ENCODE data around the gene RADIL.

The RADIL gene

DNA sequence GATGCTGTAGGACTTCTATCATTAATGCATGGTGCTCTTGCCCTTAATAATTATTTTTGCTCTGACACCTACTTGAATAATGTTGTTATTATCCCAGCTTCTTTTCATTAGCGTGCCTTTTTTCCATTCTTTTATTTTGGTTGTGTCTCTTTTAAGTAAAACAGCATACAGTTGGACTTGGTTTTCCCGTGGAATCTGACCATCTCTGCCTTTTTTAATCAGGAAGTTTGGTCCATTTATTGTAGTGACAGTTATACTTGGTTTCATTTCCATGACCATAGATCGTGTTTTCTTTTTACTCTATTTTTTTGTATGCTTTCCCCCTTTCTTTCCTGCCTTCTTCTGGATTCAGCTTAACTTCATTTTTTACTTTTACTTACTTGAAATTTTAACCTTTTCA lies 26.3 kb downstream of the RADIL start:
- DNase-seq (ENCODE audit: insufficient read length, low spot score) (no peak), FAIRE-seq (no peak)

- no peak for FAIRE-seq
- no peak for DNase-seq (ENCODE audit: insufficient read length, low spot score)
These were observed 27.0 kb downstream of the RADIL start for GRCh38 chr7:4856336-4857057.

DNA sequence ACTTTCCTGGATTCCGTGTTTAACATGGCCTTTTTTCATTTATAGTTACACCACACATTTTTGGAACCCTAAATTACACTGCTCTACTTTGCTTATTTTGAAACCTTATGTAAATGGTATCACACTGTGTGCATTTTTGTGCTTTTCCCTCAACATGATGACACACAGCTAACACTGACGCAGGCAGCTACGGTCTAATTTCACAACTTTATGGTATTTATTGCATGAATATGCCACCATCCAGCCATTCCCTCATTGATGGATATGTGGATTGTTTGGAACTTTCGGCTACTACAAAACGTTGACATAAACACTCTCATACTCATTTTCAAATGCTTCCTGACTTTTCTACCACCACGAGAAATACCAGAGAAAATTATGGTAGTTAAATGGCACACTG lies 28.6 kb downstream of the RADIL start:
- DNase-seq (ENCODE audit: insufficient read length, low spot score) (no peak), FAIRE-seq (no peak)

DNA sequence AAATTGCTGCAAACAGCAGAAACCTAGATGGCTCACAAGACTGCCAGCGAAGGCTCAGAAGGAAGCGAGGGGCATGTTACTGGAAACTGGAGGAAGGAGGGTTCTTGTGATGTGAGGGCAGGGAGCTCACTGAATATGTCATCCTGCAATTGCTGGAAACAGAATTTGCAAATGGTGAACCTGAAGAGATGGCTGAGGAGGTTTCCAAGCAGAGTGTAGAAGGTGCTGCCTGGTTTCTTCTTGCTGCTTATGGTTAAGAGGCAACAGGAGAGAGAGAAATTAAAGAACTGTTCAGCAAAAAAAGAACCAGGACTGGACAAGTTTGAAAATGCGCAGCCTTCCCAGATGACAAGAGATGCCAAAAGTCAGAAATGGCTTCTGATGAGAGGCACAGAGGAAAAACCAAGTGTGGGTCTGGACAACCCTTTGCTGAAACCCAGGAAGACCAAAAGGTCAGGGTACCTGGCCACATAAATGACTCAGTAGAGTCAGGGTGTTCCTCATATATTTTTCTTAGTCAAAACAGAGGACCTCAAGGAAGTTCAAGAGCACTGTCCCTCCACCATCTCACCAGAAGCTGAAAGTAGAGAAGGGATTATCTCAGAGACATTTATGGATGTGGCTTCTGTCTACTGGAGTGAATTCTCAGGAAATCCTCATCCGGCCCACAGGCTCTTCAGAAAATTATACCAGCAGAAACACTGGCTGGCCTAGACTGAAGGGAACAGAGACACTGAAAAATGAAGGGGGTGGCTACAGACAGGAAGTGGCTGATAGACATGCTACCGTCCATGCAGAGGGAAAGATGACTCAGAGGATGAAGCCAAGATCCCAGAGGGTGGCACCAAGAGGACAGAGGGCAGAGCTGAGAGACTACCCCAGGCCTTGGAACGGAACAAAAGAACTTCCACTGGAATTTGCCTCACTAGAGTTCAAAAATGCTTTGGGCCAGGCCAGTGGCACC lies 31.8 kb downstream of the RADIL start:
- DNase-seq (ENCODE audit: insufficient read length, low spot score) (no peak), FAIRE-seq (no peak)

DNA sequence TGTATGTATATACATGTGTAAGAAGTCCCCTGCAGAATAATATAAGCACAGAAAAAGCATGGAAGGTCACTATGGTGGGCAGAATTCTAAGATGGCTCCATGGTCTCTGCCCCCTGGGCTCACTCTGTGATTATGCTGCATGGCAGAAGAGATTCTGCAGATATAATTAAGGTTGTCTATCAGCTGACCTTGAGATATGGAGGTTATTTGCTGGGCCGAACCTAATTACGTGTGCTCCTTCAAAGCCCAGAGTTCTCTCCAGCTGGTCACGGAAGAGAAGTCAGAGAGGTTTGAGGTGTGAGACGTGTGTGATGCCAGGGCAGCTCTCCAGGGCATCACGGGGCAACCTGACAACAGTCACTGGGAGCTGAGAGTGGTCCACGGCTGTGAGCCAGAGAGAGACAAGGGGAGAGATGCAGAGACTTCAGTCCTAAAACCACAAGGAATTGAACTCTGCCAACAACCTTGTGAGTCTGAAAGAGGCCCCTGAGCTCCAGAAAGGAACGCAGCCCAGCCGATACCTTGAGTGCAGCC lies 33.2 kb downstream of the RADIL start:
- FAIRE-seq, result no peak

GRCh38 chr7:4849390-4849789 lies 34.1 kb downstream of the RADIL start:
- DNase-seq (ENCODE audit: insufficient read length, low spot score), result no peak

More for the DNA sequence above, 33.2 kb downstream of the RADIL start:
- DNase-seq (ENCODE audit: insufficient read length, low spot score), result no peak

GRCh38 chr7:4845740-4846142 lies 37.8 kb downstream of the RADIL start:
- FAIRE-seq (no peak), DNase-seq (ENCODE audit: insufficient read length, low spot score) (no peak)

More at GRCh38 chr7:4849390-4849789, 34.1 kb downstream of the RADIL start:
- no peak for FAIRE-seq

- no peak for DNase-seq (ENCODE audit: insufficient read length, low spot score)
These were observed 41.0 kb downstream of the RADIL start for GRCh38 chr7:4842319-4843064.

GRCh38 chr7:4841836-4842235 lies 41.7 kb downstream of the RADIL start:
- DNase-seq (ENCODE audit: insufficient read length, low spot score) (no peak), FAIRE-seq (no peak)

More at GRCh38 chr7:4842319-4843064, 41.0 kb downstream of the RADIL start:
- no peak for FAIRE-seq

GRCh38 chr7:4841007-4841784 lies 42.3 kb downstream of the RADIL start:
- DNase-seq (ENCODE audit: insufficient read length, low spot score) (no peak), FAIRE-seq (no peak)

DNA sequence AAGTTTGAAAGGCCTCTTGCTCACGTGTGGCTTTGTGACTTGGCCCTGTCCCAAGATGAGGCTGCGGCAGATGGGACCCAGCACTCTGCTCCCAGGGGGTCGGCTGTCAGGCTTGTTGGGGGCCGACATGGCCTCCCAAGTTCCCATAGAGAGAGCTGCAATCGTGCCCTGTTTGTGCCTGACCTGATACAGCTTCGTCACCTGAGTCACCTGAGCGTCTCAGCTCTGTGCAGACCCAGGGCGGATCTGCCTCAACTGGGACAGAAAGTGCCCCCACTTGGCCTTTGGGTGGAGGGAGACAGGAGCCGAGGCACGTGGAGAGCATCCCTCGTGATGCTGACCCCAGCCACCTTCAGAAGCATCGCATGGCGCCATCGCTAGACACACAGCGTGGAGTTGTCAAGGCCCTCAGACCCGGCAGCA lies 43.4 kb downstream of the RADIL start:
- DNase-seq (ENCODE audit: insufficient read length, low spot score) (no peak), FAIRE-seq (no peak)

GRCh38 chr7:4838626-4839334 lies 44.7 kb downstream of the RADIL start:
- FAIRE-seq (no peak), DNase-seq (ENCODE audit: insufficient read length, low spot score) (no peak)

GRCh38 chr7:4837803-4838625 lies 45.5 kb downstream of the RADIL start:
- no peak for DNase-seq (ENCODE audit: insufficient read length, low spot score)
- FAIRE-seq, result no peak

GRCh38 chr7:4837041-4837802 lies 46.3 kb downstream of the RADIL start:
- no peak for FAIRE-seq

GRCh38 chr7:4836206-4836661 lies 47.3 kb downstream of the RADIL start:
- FAIRE-seq (no peak), DNase-seq (ENCODE audit: insufficient read length, low spot score) (no peak)

More at GRCh38 chr7:4837041-4837802, 46.3 kb downstream of the RADIL start:
- no peak for DNase-seq (ENCODE audit: insufficient read length, low spot score)

DNA sequence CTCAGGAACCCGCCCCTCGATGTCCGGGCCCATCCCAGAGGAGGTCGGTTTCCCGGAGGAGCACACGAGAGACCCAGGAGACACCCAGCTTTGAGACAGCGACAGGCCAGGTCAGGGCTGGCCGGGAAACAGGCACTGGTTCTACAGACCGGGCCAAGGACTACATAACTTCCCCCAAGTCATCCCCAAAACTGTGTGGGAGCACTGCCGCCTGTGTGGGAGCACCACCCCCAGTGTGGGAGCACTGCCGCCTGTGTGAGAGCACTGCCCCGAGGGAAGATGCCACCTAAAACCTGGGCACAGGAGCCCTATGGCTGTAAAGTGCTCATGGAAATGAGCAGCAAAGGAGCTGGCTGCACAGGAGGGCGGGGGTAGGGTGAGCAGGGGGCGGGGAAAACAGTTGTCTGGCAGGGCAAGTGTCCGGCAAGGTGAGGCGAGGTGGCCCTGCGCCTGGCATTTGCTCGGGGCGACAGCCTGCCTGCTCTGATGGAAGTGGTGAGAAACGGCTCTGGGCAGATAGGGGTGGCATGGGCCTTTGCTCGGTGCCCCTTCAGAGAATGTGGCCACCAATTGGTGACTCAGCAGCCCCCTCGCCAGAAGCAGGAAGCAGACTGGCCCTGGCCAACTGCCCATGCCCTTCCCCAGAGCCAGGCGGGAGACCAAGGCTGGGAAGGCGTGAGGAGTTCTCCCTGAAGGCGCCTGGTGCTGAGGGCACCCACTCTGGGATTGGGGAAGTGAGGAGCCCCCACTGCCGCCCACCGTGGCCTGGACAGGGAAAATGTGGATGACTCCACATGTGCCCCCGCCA lies 47.9 kb downstream of the RADIL start:
- no peak for DNase-seq (ENCODE audit: insufficient read length, low spot score)
- FAIRE-seq, result no peak

Measured in GM19239 (cell line).